H9 (cell line): ENCODE results near the gene WDR53. TPM values are rescaled to one million over a fixed set of nuclear protein-coding genes. Genes with fewer than 3 reads are reported as not detected.

Experiments used
- DNase-seq: peaks from one replicate; pipeline ENCODE4 v3.0.0-alpha.2; 2017
- H2AFZ ChIP-seq: one replicate; pipeline ENCODE4 v1.6.1; 2013; ENCODE audit warnings: mild to moderate bottlenecking, low read length, control low read depth, moderate library complexity
- H2AK5ac ChIP-seq: 2 replicates; pipeline ENCODE4 v1.6.1; 2013; ENCODE audit warnings: low read length, control low read depth, mixed read lengths; ENCODE audit not compliant: insufficient read length
- H2BK120ac ChIP-seq: one replicate; pipeline ENCODE4 v1.6.1; 2013; ENCODE audit warnings: low read depth, mild to moderate bottlenecking, low read length, control low read depth, inconsistent platforms; ENCODE audit not compliant: poor library complexity, severe bottlenecking
- H2BK12ac ChIP-seq: 2 replicates; pipeline ENCODE4 v1.6.1; 2013; ENCODE audit warnings: low read length, control low read depth, mixed read lengths, low read depth; ENCODE audit not compliant: insufficient read length
- H2BK15ac ChIP-seq: 2 replicates; pipeline ENCODE4 v1.6.1; 2013; ENCODE audit warnings: low read depth, low read length, control low read depth
- H2BK20ac ChIP-seq: one replicate; pipeline ENCODE4 v1.6.1; 2013; ENCODE audit warnings: low read depth, mild to moderate bottlenecking, low read length, control low read depth, inconsistent platforms; ENCODE audit not compliant: poor library complexity, severe bottlenecking
- H2BK5ac ChIP-seq: 2 replicates; pipeline ENCODE4 v1.6.1; 2013; ENCODE audit warnings: low read length, control low read depth, mixed read lengths; ENCODE audit not compliant: insufficient read length
- H3K14ac ChIP-seq: 2 replicates; pipeline ENCODE4 v1.6.1; 2013; ENCODE audit warnings: low read length, control low read depth; ENCODE audit not compliant: insufficient read depth
- H3K18ac ChIP-seq: 2 replicates; pipeline ENCODE4 v1.6.1; 2013; ENCODE audit warnings: low read depth, mild to moderate bottlenecking, mixed read lengths, low read length, control low read depth; ENCODE audit not compliant: insufficient read length
- H3K23ac ChIP-seq: 2 replicates; pipeline ENCODE4 v1.6.1; 2013; ENCODE audit warnings: low read length, control low read depth, mixed read lengths, low read depth; ENCODE audit not compliant: insufficient read length
- H3K23me2 ChIP-seq: 2 replicates; pipeline ENCODE4 v1.6.1; 2013; ENCODE audit warnings: low read depth, mild to moderate bottlenecking, mixed read lengths, low read length, control low read depth; ENCODE audit not compliant: insufficient read length, poor library complexity, severe bottlenecking
- H3K27ac ChIP-seq: 2 replicates; pipeline ENCODE4 v1.5.1; 2013; ENCODE audit warnings: low read length, control low read depth, mixed read lengths, low read depth; ENCODE audit not compliant: insufficient read length
- H3K27me3 ChIP-seq: 2 replicates; pipeline ENCODE4 v1.6.1; 2013; ENCODE audit warnings: low read length, control low read depth, inconsistent platforms; ENCODE audit not compliant: insufficient read depth
- H3K4ac ChIP-seq: 2 replicates; pipeline ENCODE4 v1.6.1; 2013; ENCODE audit warnings: low read depth, mild to moderate bottlenecking, control low read depth, inconsistent platforms, low read length, moderate library complexity
- H3K4me1 ChIP-seq: 2 replicates; pipeline ENCODE4 v1.6.1; 2013; ENCODE audit warnings: low read length, control low read depth, inconsistent platforms; ENCODE audit not compliant: insufficient read depth
- H3K4me2 ChIP-seq: 2 replicates; pipeline ENCODE4 v1.6.1; 2013; ENCODE audit warnings: low read length, control low read depth, mixed read lengths; ENCODE audit not compliant: insufficient read length, insufficient read depth
- H3K56ac ChIP-seq: 2 replicates; pipeline ENCODE4 v1.6.1; 2013; ENCODE audit warnings: low read depth, mild to moderate bottlenecking, mixed read lengths, low read length, control low read depth; ENCODE audit not compliant: insufficient read length
- H3K79me1 ChIP-seq: 2 replicates; pipeline ENCODE4 v1.6.1; 2013; ENCODE audit warnings: low read depth, mild to moderate bottlenecking, moderate library complexity, low read length, control low read depth, inconsistent platforms; ENCODE audit not compliant: insufficient read depth, poor library complexity, severe bottlenecking
- H3K79me2 ChIP-seq: 2 replicates; pipeline ENCODE4 v1.6.1; 2013; ENCODE audit warnings: low read length, control low read depth, inconsistent platforms; ENCODE audit not compliant: insufficient read depth
- H3K9ac ChIP-seq: 2 replicates; pipeline ENCODE4 v1.6.1; 2013; ENCODE audit warnings: low read length, control low read depth, mixed read lengths; ENCODE audit not compliant: insufficient read length; ENCODE audit errors: extremely low read depth
- H3K9me3 ChIP-seq: one replicate; pipeline ENCODE4 v1.6.1; 2013; ENCODE audit warnings: low read depth, low read length, inconsistent platforms; ENCODE audit not compliant: control insufficient read depth
- H3T11ph ChIP-seq: one replicate; pipeline ENCODE4 v1.6.1; 2013; ENCODE audit warnings: mild to moderate bottlenecking, low read length, control low read depth, inconsistent platforms
- H4K20me1 ChIP-seq: one replicate; pipeline ENCODE4 v1.6.1; 2013; ENCODE audit not compliant: control insufficient read depth, insufficient read length, insufficient read depth
- H4K5ac ChIP-seq: 2 replicates; pipeline ENCODE4 v1.6.1; 2013; ENCODE audit warnings: low read depth, mild to moderate bottlenecking, mixed read lengths, low read length, control low read depth; ENCODE audit not compliant: insufficient read length
- H4K8ac ChIP-seq: replicated peaks from 2 replicates; pipeline ENCODE4 v1.6.1; 2013; ENCODE audit warnings: low read length, control low read depth, mixed read lengths, low read depth; ENCODE audit not compliant: insufficient read length
- H4K91ac ChIP-seq: 2 replicates; pipeline ENCODE4 v1.6.1; 2013; ENCODE audit warnings: low read depth, mild to moderate bottlenecking, moderate library complexity, mixed read lengths, low read length, control low read depth; ENCODE audit not compliant: insufficient read length
- H3K27ac Mint-ChIP-seq, 3 experiments: 2 replicates in 2 of 3; 3 replicates in 1 of 3; pipeline ENCODE4 v1.8.0; 2020 to 2021; ENCODE audit warnings: mixed read lengths in 3 of 3, mild to moderate bottlenecking in 1 of 3, moderate library complexity in 1 of 3
- H3K27me3 Mint-ChIP-seq: 2 replicates; pipeline ENCODE4 v1.8.0; 2021; ENCODE audit warnings: low read depth, mild to moderate bottlenecking, moderate library complexity, mixed read lengths
- H3K36me3 Mint-ChIP-seq, 3 experiments: 2 replicates in 2 of 3; 3 replicates in 1 of 3; pipeline ENCODE4 v1.8.0; 2020 to 2021; ENCODE audit warnings: low read depth in 3 of 3, mixed read lengths in 3 of 3; ENCODE audit not compliant: insufficient read depth in 1 of 3
- H3K4me1 Mint-ChIP-seq, 2 experiments: 2 replicates each; pipeline ENCODE4 v1.8.0; 2020; ENCODE audit warnings: mixed read lengths in 2 of 2
- H3K4me3 Mint-ChIP-seq, 2 experiments: 2 replicates in 1 of 2; 3 replicates in 1 of 2; pipeline ENCODE4 v1.8.0; 2020 to 2021; ENCODE audit warnings: mild to moderate bottlenecking in 2 of 2, mixed read lengths in 2 of 2, moderate library complexity in 1 of 2
- H3K9me3 Mint-ChIP-seq, 2 experiments: 2 replicates in 1 of 2; 3 replicates in 1 of 2; pipeline ENCODE4 v1.8.0; 2020; ENCODE audit warnings: mild to moderate bottlenecking in 2 of 2, mixed read lengths in 2 of 2, moderate library complexity in 1 of 2
- CTCF ChIP-seq: fragments of 200-600 bp; sonication (generic); conservative IDR thresholded peaks from 3 replicates; pipeline ENCODE4 v1.8.0; 2021; ENCODE audit warnings: antibody characterized with exemption, mild to moderate bottlenecking
- WGBS: extraction: QIAGEN DNeasy Blood & Tissue Kit; methylation state at CpG from one replicate; pipeline ENCODE4 v1.1.7; 2013; ENCODE audit warnings: missing lambda C conversion rate, low lambda C conversion rate, mixed read lengths; ENCODE audit not compliant: insufficient read length; ENCODE audit errors: extremely low coverage; 5-methylcytosine and 5-hydroxymethylcytosine counted together
- total RNA-seq: library from RNA; stranded (reverse); gene quantifications from 2 replicates; pipeline ENCODE4 v1.2.1, GENCODE V29; 2021

The WDR53 gene
- total RNA-seq, 1 experiment from 2014 or later: 21.2 TPM

GRCh38 chr3:196602673-196603072 is 34.3 kb upstream of the WDR53 start:
- no peak overlapping the region for H3K4me3 Mint-ChIP-seq
- no peak overlapping the region for H3T11ph ChIP-seq
- H3K18ac ChIP-seq: no peak overlapping the region
- H3K27ac ChIP-seq: no peak overlapping the region
- H3K4me1 Mint-ChIP-seq: peaks cover 0 to 4% of the 10 kb centered on the region in 2 experiments; a peak in 1 of 4 replicates
- no peaks in the 10 kb centered on the region for H3K9me3 ChIP-seq
- H3K23me2 ChIP-seq: no peaks in the 10 kb centered on the region
- H3K23ac ChIP-seq: no peak overlapping the region
- no peak overlapping the region for H2AFZ ChIP-seq
- no peak overlapping the region for H3K4ac ChIP-seq
- no peaks in the 10 kb centered on the region for H3K36me3 Mint-ChIP-seq
- H3K9ac ChIP-seq: no peak overlapping the region
- no peaks in the 10 kb centered on the region for H3K27me3 ChIP-seq
- H2BK120ac ChIP-seq: no peak overlapping the region
- TF ChIP-seq CTCF: no peak
- no peaks in the 10 kb centered on the region for H3K9me3 Mint-ChIP-seq
- H2BK15ac ChIP-seq: no peak overlapping the region
- no peak overlapping the region for H3K27ac Mint-ChIP-seq
- H2BK12ac ChIP-seq: no peak overlapping the region
- no peak overlapping the region for H2AK5ac ChIP-seq
- no peak overlapping the region for H4K5ac ChIP-seq
- H3K27me3 Mint-ChIP-seq: peaks cover 1% of the 10 kb centered on the region; the same call in 1 of the 2 replicates
- WGBS: no CpG with 5 or more reads among the region's 6 CpGs
- no peak overlapping the region for H4K91ac ChIP-seq
- no peak overlapping the region for H3K4me2 ChIP-seq
- H2BK5ac ChIP-seq: no peak overlapping the region
- no peak for DNase-seq
- H3K56ac ChIP-seq: no peak overlapping the region
- H2BK20ac ChIP-seq: no peak overlapping the region
- H3K4me1 ChIP-seq: no peaks in the 10 kb centered on the region
- no peak overlapping the region for H3K14ac ChIP-seq
- H3K79me2 ChIP-seq: no peaks in the 10 kb centered on the region
- no peaks in the 10 kb centered on the region for H4K20me1 ChIP-seq
- H4K8ac ChIP-seq: no peak overlapping the region
- no peaks in the 10 kb centered on the region for H3K79me1 ChIP-seq
